ENCODE measurements around the gene PRDM15. TPM values are rescaled to one million over a fixed set of nuclear protein-coding genes. Genes with fewer than 3 reads are reported as not detected.

PRDM15 gene
- total RNA-seq, 1 experiment from 2014 or later, result 11.2 TPM

GRCh38 chr21:41857771-41858300 lies 21.3 kb downstream of the PRDM15 start:
- H3K27ac ChIP-seq (ENCODE audit: low read length), result no peak overlapping the region
- H3K9me3 ChIP-seq (ENCODE audit: control insufficient read depth, insufficient read depth, low read depth, low read length), result no peaks in the 10 kb centered on the region
- ChIA-PET POLR2A (no interaction called here), CTCF (interaction anchor here (0.5 kb wide), 1 partner anchor 78 kb away, joined by 3 read pairs; no protein-coding TSS in a partner anchor)
- in situ Hi-C loops (cut with HindIII; ENCODE audit: low pct_unique_long_range_greater_than_20kb, low sequenced_read_pairs) (no loop called here), intact Hi-C loops (cut with micrococcal nuclease; ENCODE audit: unreplicated experiment) (no loop called here)
- BruUV-seq (replicated peaks), result no TSS peak
- ATAC-seq (no peak), DNase-seq (ENCODE audit: low read depth, low spot score) (no peak)
- TF ChIP-seq REST (IDR thresholded peaks at IDR 0.05; ENCODE audit: insufficient read depth in 1 of 2, low read depth in 2 of 2, low read length in 1 of 2) (no peak), CTCF (IDR thresholded peaks at IDR 0.05) (no peak)
- H3K36me3 ChIP-seq (ENCODE audit: control insufficient read depth, insufficient read depth, low read length), result no peaks in the 10 kb centered on the region
- no peaks in the 10 kb centered on the region for H3K27me3 ChIP-seq (ENCODE audit: control insufficient read depth, insufficient read depth, low read length)
- peaks cover 4% of the 10 kb centered on the region; the same call in 1 of the 2 replicates for H3K4me1 ChIP-seq (ENCODE audit: control insufficient read depth, insufficient read depth, low read length)
- no peak overlapping the region for H3K4me3 ChIP-seq (ENCODE audit: low read depth in 2 of 2, low read length in 2 of 2)

DNA sequence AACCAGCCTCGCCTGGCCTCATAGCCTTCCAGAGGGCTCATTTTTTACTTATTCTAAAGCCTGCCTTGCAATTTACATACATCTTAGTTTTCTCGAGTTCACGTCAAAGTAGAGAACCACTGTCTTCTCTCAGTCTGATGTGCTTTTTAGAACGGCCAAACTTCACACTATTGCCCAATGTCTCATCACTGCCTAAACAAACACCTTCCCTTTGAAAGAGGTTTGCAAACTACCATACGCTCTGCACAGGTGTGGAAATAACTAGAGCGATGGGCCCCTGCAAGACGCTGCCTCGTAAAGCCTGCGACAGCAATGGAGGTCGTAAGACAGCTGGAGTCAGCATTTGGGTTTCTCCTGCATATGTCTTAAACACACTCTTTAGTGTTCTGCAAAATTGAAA lies 22.6 kb downstream of the PRDM15 start:
- no peaks in the 10 kb centered on the region for H3K9me3 ChIP-seq (ENCODE audit: control insufficient read depth, insufficient read depth, low read depth, low read length)
- ChIA-PET CTCF (no interaction called here), POLR2A (no interaction called here)
- no peak for DNase-seq (ENCODE audit: low read depth, low spot score)
- H3K4me3 ChIP-seq (ENCODE audit: low read depth in 2 of 2, low read length in 2 of 2), result no peak overlapping the region
- no peaks in the 10 kb centered on the region for H3K4me1 ChIP-seq (ENCODE audit: control insufficient read depth, insufficient read depth, low read length)
- H3K27ac ChIP-seq (ENCODE audit: low read length), result no peak overlapping the region
- in situ Hi-C loops (cut with HindIII; ENCODE audit: low pct_unique_long_range_greater_than_20kb, low sequenced_read_pairs), result no loop called here
- no peak for ATAC-seq
- H3K27me3 ChIP-seq (ENCODE audit: control insufficient read depth, insufficient read depth, low read length), result no peaks in the 10 kb centered on the region
- TF ChIP-seq TCF7L2 (IDR thresholded peaks at IDR 0.05; ENCODE audit: low read depth, low read length) (no peak), CTCF (IDR thresholded peaks at IDR 0.05) (no peak), REST (IDR thresholded peaks at IDR 0.05; ENCODE audit: insufficient read depth in 1 of 2, low read depth in 2 of 2, low read length in 1 of 2) (no peak), POLR2AphosphoS5 (IDR thresholded peaks at IDR 0.05; ENCODE audit: low read depth, low read length) (no peak), SIN3A (IDR thresholded peaks at IDR 0.05; ENCODE audit: borderline replicate concordance, insufficient read depth, low read depth, low read length) (no peak)
- no TSS peak for BruUV-seq (replicated peaks)
- no peaks in the 10 kb centered on the region for H3K36me3 ChIP-seq (ENCODE audit: control insufficient read depth, insufficient read depth, low read length)
- intact Hi-C loops (cut with micrococcal nuclease; ENCODE audit: unreplicated experiment), result no loop called here
